ENCODE data around the gene KCNH5. TPM values are rescaled to one million over a fixed set of nuclear protein-coding genes. Genes with fewer than 3 reads are reported as not detected.
"Not testable (repeated sequence)": the region's sequence is repeated elsewhere in the genome, so short reads cannot be mapped to it uniquely, and the experiment has no call there.

Gene KCNH5
- total RNA-seq, 1 experiment from 2014 or later: not detected

GRCh38 chr14:62938778-62939177, 106.5 kb downstream of the KCNH5 start:
- Histone ChIP-seq H3K9me3 (no peaks in the 10 kb centered on the region), H3K4me3 (no peak overlapping the region), H3K36me3 (no peaks in the 10 kb centered on the region), H3K27me3 (no peaks in the 10 kb centered on the region)
- no peak for DNase-seq

GRCh38 chr14:62934439-62934838, 110.8 kb downstream of the KCNH5 start:
- no peak for DNase-seq
- H3K9me3 ChIP-seq: no peaks in the 10 kb centered on the region
- no peaks in the 10 kb centered on the region for H3K27me3 ChIP-seq

GRCh38 chr14:62921466-62921865, 123.8 kb downstream of the KCNH5 start:
- no peaks in the 10 kb centered on the region for H3K9me3 ChIP-seq
- no peaks in the 10 kb centered on the region for H3K36me3 ChIP-seq
- no peak overlapping the region for H3K4me3 ChIP-seq
- no peaks in the 10 kb centered on the region for H3K27me3 ChIP-seq
- no peak for DNase-seq

More at GRCh38 chr14:62934439-62934838, 110.8 kb downstream of the KCNH5 start:
- Histone ChIP-seq H3K36me3 (no peaks in the 10 kb centered on the region), H3K4me3 (no peak overlapping the region)

GRCh38 chr14:62916551-62916950, 128.7 kb downstream of the KCNH5 start:
- H3K9me3 ChIP-seq: no peaks in the 10 kb centered on the region
- H3K27me3 ChIP-seq: no peaks in the 10 kb centered on the region
- H3K4me3 ChIP-seq: no peak overlapping the region
- no peak for DNase-seq
- H3K36me3 ChIP-seq: no peaks in the 10 kb centered on the region

- no peaks in the 10 kb centered on the region for H3K36me3 ChIP-seq
- H3K4me3 ChIP-seq: no peak overlapping the region
- no peaks in the 10 kb centered on the region for H3K27me3 ChIP-seq
- no peak for DNase-seq
- no peaks in the 10 kb centered on the region for H3K9me3 ChIP-seq
Observed at GRCh38 chr14:62914873-62915272, 130.4 kb downstream of the KCNH5 start.

- Histone ChIP-seq H3K27me3 (no peaks in the 10 kb centered on the region), H3K9me3 (no peaks in the 10 kb centered on the region), H3K36me3 (no peaks in the 10 kb centered on the region), H3K4me3 (no peak overlapping the region)
- no peak for DNase-seq
Observed at GRCh38 chr14:62914025-62914424, 131.2 kb downstream of the KCNH5 start.

- no peaks in the 10 kb centered on the region for H3K36me3 ChIP-seq
- H3K9me3 ChIP-seq: no peaks in the 10 kb centered on the region
- no peaks in the 10 kb centered on the region for H3K27me3 ChIP-seq
- peak; percentile 48 for DNase-seq
- H3K4me3 ChIP-seq: no peak overlapping the region
Observed at GRCh38 chr14:62908506-62908905, 136.8 kb downstream of the KCNH5 start.

- H3K9me3 ChIP-seq: no peaks in the 10 kb centered on the region
- no peaks in the 10 kb centered on the region for H3K36me3 ChIP-seq
- H3K27me3 ChIP-seq: no peaks in the 10 kb centered on the region
- H3K4me3 ChIP-seq: no peak overlapping the region
- no peak for DNase-seq
Observed at GRCh38 chr14:62905566-62905965, 139.7 kb downstream of the KCNH5 start.

GRCh38 chr14:62897771-62898170, 147.5 kb downstream of the KCNH5 start:
- H3K27me3 ChIP-seq: no peaks in the 10 kb centered on the region
- no peaks in the 10 kb centered on the region for H3K36me3 ChIP-seq
- no peak for DNase-seq
- H3K9me3 ChIP-seq: no peaks in the 10 kb centered on the region
- no peak overlapping the region for H3K4me3 ChIP-seq

- H3K9me3 ChIP-seq: no peaks in the 10 kb centered on the region
- H3K4me3 ChIP-seq: no peak overlapping the region
- no peak for DNase-seq
- no peaks in the 10 kb centered on the region for H3K36me3 ChIP-seq
- no peaks in the 10 kb centered on the region for H3K27me3 ChIP-seq
Observed at GRCh38 chr14:62896932-62897456, 148.3 kb downstream of the KCNH5 start.

- no peaks in the 10 kb centered on the region for H3K9me3 ChIP-seq
- no peaks in the 10 kb centered on the region for H3K36me3 ChIP-seq
- no peak overlapping the region for H3K4me3 ChIP-seq
- DNase-seq: no peak
- no peaks in the 10 kb centered on the region for H3K27me3 ChIP-seq
Observed at GRCh38 chr14:62894736-62895135, 150.5 kb downstream of the KCNH5 start.

GRCh38 chr14:62889364-62889763, 155.9 kb downstream of the KCNH5 start:
- no peak for DNase-seq
- no peaks in the 10 kb centered on the region for H3K27me3 ChIP-seq
- no peaks in the 10 kb centered on the region for H3K9me3 ChIP-seq
- H3K4me3 ChIP-seq: no peak overlapping the region
- H3K36me3 ChIP-seq: no peaks in the 10 kb centered on the region

- Histone ChIP-seq H3K4me3 (no peak overlapping the region), H3K27me3 (no peaks in the 10 kb centered on the region), H3K9me3 (no peaks in the 10 kb centered on the region), H3K36me3 (no peaks in the 10 kb centered on the region)
- DNase-seq: no peak
Observed at GRCh38 chr14:62886461-62886860, 158.8 kb downstream of the KCNH5 start.

- Histone ChIP-seq H3K4me3 (no peak overlapping the region), H3K36me3 (no peaks in the 10 kb centered on the region), H3K9me3 (no peaks in the 10 kb centered on the region), H3K27me3 (no peaks in the 10 kb centered on the region)
- peak; percentile 0 for DNase-seq
Observed at GRCh38 chr14:62885451-62885850, 159.8 kb downstream of the KCNH5 start.

GRCh38 chr14:62882967-62883366, 162.3 kb downstream of the KCNH5 start:
- H3K9me3 ChIP-seq: no peaks in the 10 kb centered on the region
- no peaks in the 10 kb centered on the region for H3K27me3 ChIP-seq
- H3K4me3 ChIP-seq: no peak overlapping the region
- DNase-seq: no peak
- no peaks in the 10 kb centered on the region for H3K36me3 ChIP-seq

- no peaks in the 10 kb centered on the region for H3K27me3 ChIP-seq
- no peak for DNase-seq
- H3K9me3 ChIP-seq: no peaks in the 10 kb centered on the region
- H3K36me3 ChIP-seq: no peaks in the 10 kb centered on the region
- no peak overlapping the region for H3K4me3 ChIP-seq
Observed at GRCh38 chr14:62866376-62866775, 178.9 kb downstream of the KCNH5 start.

GRCh38 chr14:62864588-62864987, 180.7 kb downstream of the KCNH5 start:
- DNase-seq: no peak
- H3K36me3 ChIP-seq: no peaks in the 10 kb centered on the region
- no peak overlapping the region for H3K4me3 ChIP-seq
- H3K27me3 ChIP-seq: no peaks in the 10 kb centered on the region
- H3K9me3 ChIP-seq: no peaks in the 10 kb centered on the region

GRCh38 chr14:62858011-62858410, 187.2 kb downstream of the KCNH5 start:
- H3K9me3 ChIP-seq: not testable (repeated sequence)

GRCh38 chr14:62854951-62855350, 190.3 kb downstream of the KCNH5 start:
- Histone ChIP-seq H3K27me3 (no peaks in the 10 kb centered on the region), H3K4me3 (no peak overlapping the region), H3K9me3 (no peaks in the 10 kb centered on the region), H3K36me3 (no peaks in the 10 kb centered on the region)
- DNase-seq: no peak

More at GRCh38 chr14:62858011-62858410, 187.2 kb downstream of the KCNH5 start:
- not testable (repeated sequence) for H3K36me3 ChIP-seq, H3K27me3 ChIP-seq, H3K4me3 ChIP-seq, DNase-seq

Data from MG63 (cell line).